ENCODE data around the gene PACSIN3.

The PACSIN3 gene

DNA sequence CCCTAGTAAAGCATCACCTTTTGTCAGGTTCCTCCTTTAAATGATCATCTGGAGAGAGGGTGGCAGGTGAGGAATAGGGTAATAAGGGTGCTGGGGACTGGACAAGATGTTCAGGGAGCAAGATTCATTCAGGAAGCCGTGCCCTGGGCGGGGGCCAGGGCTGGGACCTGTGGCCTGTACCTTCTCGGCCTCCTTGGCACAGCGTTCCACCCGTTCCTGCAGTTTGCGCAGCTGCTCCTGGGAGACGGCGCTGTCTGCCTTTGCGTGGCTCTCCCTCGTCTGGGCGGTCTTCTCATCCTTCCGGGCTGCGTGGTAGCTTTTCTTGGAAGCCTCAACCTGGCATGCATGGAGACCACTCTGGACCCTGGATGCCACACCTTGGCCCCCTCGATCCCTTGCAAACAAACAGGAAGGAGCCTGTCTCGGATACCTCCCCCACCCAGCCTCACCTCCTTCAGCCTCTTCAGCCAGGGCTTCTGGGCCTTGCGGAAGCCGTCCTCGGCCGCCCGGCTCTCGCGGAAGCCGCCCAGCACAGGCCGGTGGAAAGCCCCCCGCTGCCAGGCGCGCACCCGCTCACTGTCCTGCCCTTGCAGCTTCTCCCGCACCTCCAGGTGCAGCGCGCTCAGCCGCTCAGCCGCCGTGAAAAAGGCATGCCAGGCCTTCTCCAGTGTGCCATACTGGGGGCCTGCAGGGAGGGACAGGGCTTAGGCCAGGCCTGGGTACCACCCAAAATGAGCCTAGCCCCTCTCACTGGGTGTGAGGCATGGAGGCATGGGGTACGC is 6.0 kb downstream of the PACSIN3 start:
- H3K27ac ChIP-seq (ENCODE audit: low read length): no peak overlapping the region
- no peak overlapping the region for H3K4me3 ChIP-seq (ENCODE audit: low read length)
- no peak overlapping the region for H3K9ac ChIP-seq (ENCODE audit: low read length)
- H3K4me1 ChIP-seq (ENCODE audit: control insufficient read depth, low read depth, low read length): peaks cover 9% of the 10 kb centered on the region
- H3K36me3 ChIP-seq (ENCODE audit: control insufficient read depth, low read depth, low read length): peaks cover 6% of the 10 kb centered on the region
- no peaks in the 10 kb centered on the region for H3K27me3 ChIP-seq (ENCODE audit: control insufficient read depth, insufficient read depth, low read length)
- H3K9me3 ChIP-seq (ENCODE audit: control insufficient read depth, low read depth, low read length): no peaks in the 10 kb centered on the region

GRCh38 chr11:47179655-47179991 is 6.6 kb downstream of the PACSIN3 start:
- Histone ChIP-seq H3K36me3 (ENCODE audit: control insufficient read depth, low read depth, low read length) (peaks cover 11% of the 10 kb centered on the region), H3K4me1 (ENCODE audit: control insufficient read depth, low read depth, low read length) (peaks cover 4% of the 10 kb centered on the region), H3K27me3 (ENCODE audit: control insufficient read depth, insufficient read depth, low read length) (no peaks in the 10 kb centered on the region), H3K9ac (ENCODE audit: low read length) (no peak overlapping the region), H3K4me3 (ENCODE audit: low read length) (no peak overlapping the region), H3K9me3 (ENCODE audit: control insufficient read depth, low read depth, low read length) (no peaks in the 10 kb centered on the region), H3K27ac (ENCODE audit: low read length) (no peak overlapping the region)

GRCh38 chr11:47178737-47179654 is 7.2 kb downstream of the PACSIN3 start:
- Histone ChIP-seq H3K27me3 (ENCODE audit: control insufficient read depth, insufficient read depth, low read length) (no peaks in the 10 kb centered on the region), H3K27ac (ENCODE audit: low read length) (no peak overlapping the region), H3K36me3 (ENCODE audit: control insufficient read depth, low read depth, low read length) (peaks cover 13% of the 10 kb centered on the region), H3K9ac (ENCODE audit: low read length) (no peak overlapping the region), H3K4me1 (ENCODE audit: control insufficient read depth, low read depth, low read length) (peaks cover 4% of the 10 kb centered on the region), H3K9me3 (ENCODE audit: control insufficient read depth, low read depth, low read length) (no peaks in the 10 kb centered on the region), H3K4me3 (ENCODE audit: low read length) (no peak overlapping the region)

GRCh38 chr11:47178316-47178715 is 7.9 kb downstream of the PACSIN3 start:
- no peak overlapping the region for H3K27ac ChIP-seq (ENCODE audit: low read length)
- H3K9ac ChIP-seq (ENCODE audit: low read length): no peak overlapping the region
- no peaks in the 10 kb centered on the region for H3K9me3 ChIP-seq (ENCODE audit: control insufficient read depth, low read depth, low read length)
- peaks cover 4% of the 10 kb centered on the region for H3K4me1 ChIP-seq (ENCODE audit: control insufficient read depth, low read depth, low read length)
- H3K27me3 ChIP-seq (ENCODE audit: control insufficient read depth, insufficient read depth, low read length): no peaks in the 10 kb centered on the region
- H3K36me3 ChIP-seq (ENCODE audit: control insufficient read depth, low read depth, low read length): peaks cover 20% of the 10 kb centered on the region
- no peak overlapping the region for H3K4me3 ChIP-seq (ENCODE audit: low read length)

DNA sequence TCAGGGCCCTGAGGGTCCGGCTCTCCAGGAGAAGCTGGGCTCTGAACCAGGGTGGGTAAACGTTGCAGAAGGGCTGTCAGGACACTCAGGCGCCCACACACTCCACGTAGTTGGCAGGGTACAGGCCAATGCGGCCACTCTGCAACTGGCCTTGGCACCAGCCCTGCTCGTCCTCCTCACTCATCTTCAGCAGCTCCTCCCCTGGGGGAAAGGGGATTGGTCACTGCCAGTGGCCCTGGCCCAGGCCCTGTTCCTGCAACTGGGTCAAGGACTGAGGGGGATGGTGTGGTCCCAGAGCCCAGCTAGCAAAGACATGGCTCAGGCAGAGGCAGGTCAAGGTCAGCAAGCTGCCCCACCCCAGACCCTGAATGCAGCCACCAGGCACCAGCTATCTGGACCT is 8.4 kb downstream of the PACSIN3 start:
- no peak overlapping the region for H3K4me3 ChIP-seq (ENCODE audit: low read length)
- H3K4me1 ChIP-seq (ENCODE audit: control insufficient read depth, low read depth, low read length): peaks cover 4% of the 10 kb centered on the region
- H3K36me3 ChIP-seq (ENCODE audit: control insufficient read depth, low read depth, low read length): peaks cover 22% of the 10 kb centered on the region
- no peak overlapping the region for H3K27ac ChIP-seq (ENCODE audit: low read length)
- peak overlapping the region; percentile 29 for H3K9ac ChIP-seq (ENCODE audit: low read length)
- H3K27me3 ChIP-seq (ENCODE audit: control insufficient read depth, insufficient read depth, low read length): no peaks in the 10 kb centered on the region
- H3K9me3 ChIP-seq (ENCODE audit: control insufficient read depth, low read depth, low read length): no peaks in the 10 kb centered on the region

GRCh38 chr11:47177229-47177845 is 8.9 kb downstream of the PACSIN3 start:
- Histone ChIP-seq H3K9ac (ENCODE audit: low read length) (peak overlapping the region; percentile 29), H3K27ac (ENCODE audit: low read length) (no peak overlapping the region), H3K27me3 (ENCODE audit: control insufficient read depth, insufficient read depth, low read length) (no peaks in the 10 kb centered on the region), H3K9me3 (ENCODE audit: control insufficient read depth, low read depth, low read length) (no peaks in the 10 kb centered on the region), H3K36me3 (ENCODE audit: control insufficient read depth, low read depth, low read length) (peaks cover 27% of the 10 kb centered on the region), H3K4me1 (ENCODE audit: control insufficient read depth, low read depth, low read length) (peaks cover 4% of the 10 kb centered on the region), H3K4me3 (ENCODE audit: low read length) (peak overlapping the region; percentile 92)

DNA sequence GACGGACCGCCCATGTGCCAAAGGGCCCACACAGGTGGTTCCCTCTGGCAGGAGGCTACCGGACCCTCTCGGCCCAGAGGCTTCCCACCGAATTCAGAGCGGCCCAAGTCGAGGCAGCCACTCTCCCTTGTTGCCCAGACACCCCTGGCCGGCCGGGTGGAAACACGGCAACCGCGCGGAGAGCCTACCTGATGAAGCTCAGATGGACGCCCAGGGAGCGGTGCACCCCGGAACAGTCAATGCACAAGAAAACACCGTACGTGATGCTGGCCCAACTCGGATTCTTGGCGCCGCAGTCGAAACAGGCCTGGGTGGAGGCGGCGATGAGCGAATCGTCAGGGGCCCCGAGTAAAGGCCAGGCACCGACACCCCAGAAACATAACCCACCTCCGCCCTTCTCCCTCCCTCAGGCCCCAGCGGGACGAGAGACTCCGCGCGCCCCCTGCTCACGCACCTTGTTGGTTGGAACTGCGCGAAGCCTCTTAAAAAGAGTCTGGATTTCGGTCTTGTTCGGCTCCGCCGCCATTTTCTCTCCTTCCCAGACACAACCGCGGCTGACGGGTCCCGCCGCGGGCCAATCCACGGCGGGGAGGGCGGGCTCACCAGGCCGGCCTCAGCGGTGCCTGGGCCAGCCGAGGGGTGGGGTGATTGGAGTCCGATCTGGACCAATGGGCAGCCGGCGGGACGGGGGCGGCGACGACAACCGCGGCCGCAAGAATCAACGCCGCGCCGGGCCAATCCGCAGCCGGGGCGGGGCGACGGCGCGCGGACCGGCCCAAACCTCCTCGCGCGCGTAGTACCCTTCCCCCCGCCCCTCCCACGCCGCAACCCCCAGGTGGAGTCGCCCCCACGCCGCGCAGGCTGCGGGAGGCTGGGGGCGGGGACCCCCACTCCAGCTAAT is 9.7 kb downstream of the PACSIN3 start, which contains the start of gene ARFGAP2:
ARFGAP2 (minus strand) TSS at position 552 of the 901 bp plus-strand sequence; CDS start at position 526, 26 bp downstream.
- H3K4me1 ChIP-seq (ENCODE audit: control insufficient read depth, low read depth, low read length): peaks cover 4% of the 10 kb centered on the region
- peak within 1 kb of the TSS; percentile 92 for H3K4me3 ChIP-seq (ENCODE audit: low read length)
- no peaks in the 10 kb centered on the region for H3K27me3 ChIP-seq (ENCODE audit: control insufficient read depth, insufficient read depth, low read length)
- peak within 1 kb of the TSS; percentile 76 for H3K27ac ChIP-seq (ENCODE audit: low read length)
- H3K36me3 ChIP-seq (ENCODE audit: control insufficient read depth, low read depth, low read length): peaks cover 34% of the 10 kb centered on the region
- no peaks in the 10 kb centered on the region for H3K9me3 ChIP-seq (ENCODE audit: control insufficient read depth, low read depth, low read length)
- peak within 1 kb of the TSS; percentile 96 for H3K9ac ChIP-seq (ENCODE audit: low read length)

DNA sequence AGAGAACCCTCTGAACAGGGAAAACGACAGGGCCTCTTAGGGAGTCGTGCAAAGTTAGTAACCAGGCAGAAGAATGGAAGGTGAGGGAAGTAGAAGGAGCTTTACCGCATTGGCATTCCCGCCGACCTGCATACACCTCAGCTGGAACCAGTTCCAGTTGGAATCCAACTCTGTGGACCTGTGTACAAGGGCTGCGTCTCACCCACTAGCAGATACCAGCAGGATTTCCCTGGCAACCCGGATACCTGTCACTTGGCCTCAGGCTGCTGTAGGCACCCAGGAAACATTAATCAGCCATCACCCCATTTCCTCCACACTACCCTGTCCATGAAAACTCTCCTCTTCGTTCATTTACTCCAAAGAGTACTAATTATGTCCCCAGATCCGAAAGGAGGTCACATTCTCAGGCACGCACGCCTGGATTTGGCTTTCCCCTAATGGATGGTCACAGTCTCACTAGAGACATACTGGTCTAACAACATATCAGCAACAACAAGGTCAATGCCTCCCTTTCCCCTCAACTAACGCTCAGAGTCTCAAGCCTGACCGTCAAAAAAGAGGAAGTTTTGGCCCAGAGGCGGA is 10.4 kb downstream of the PACSIN3 start:
- H3K27me3 ChIP-seq (ENCODE audit: control insufficient read depth, insufficient read depth, low read length): no peaks in the 10 kb centered on the region
- peak overlapping the region; percentile 92 for H3K4me3 ChIP-seq (ENCODE audit: low read length)
- H3K4me1 ChIP-seq (ENCODE audit: control insufficient read depth, low read depth, low read length): peaks cover 4% of the 10 kb centered on the region
- no peaks in the 10 kb centered on the region for H3K9me3 ChIP-seq (ENCODE audit: control insufficient read depth, low read depth, low read length)
- H3K9ac ChIP-seq (ENCODE audit: low read length): peak overlapping the region; percentile 96
- peaks cover 42% of the 10 kb centered on the region for H3K36me3 ChIP-seq (ENCODE audit: control insufficient read depth, low read depth, low read length)
- H3K27ac ChIP-seq (ENCODE audit: low read length): peak overlapping the region; percentile 76

DNA sequence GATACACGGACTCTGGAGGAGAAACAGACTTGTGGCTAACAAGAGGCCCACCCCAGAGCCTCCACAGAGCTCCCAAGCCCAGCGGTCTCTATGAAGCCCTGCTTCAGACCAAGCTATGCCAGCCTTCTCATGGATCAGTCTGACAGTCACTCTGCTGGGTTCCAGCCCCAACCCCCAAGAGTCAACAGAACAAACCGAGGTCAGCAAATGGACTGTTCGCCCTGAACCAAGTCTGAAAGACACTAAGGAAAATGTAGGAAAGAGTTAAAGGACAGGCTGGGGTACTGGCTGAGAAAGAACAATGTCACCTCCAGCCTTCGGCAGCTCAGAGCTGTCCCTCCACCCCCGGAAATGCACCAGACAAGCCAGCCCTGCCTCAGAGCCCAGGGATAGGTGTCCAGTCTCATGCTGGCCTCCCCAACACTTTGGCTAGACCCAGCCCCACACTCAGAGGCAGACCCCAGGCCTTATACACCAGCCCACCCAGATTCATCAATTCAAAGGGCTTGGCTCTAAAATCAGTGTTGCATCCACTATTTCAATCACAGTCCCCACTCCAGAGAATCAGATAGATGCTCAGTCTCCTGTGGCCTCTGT is 13.4 kb downstream of the PACSIN3 start:
- no peak overlapping the region for H3K9ac ChIP-seq (ENCODE audit: low read length)
- H3K9me3 ChIP-seq (ENCODE audit: control insufficient read depth, low read depth, low read length): no peaks in the 10 kb centered on the region
- no peak overlapping the region for H3K4me3 ChIP-seq (ENCODE audit: low read length)
- H3K36me3 ChIP-seq (ENCODE audit: control insufficient read depth, low read depth, low read length): peaks cover 54% of the 10 kb centered on the region
- no peak overlapping the region for H3K27ac ChIP-seq (ENCODE audit: low read length)
- no peaks in the 10 kb centered on the region for H3K27me3 ChIP-seq (ENCODE audit: control insufficient read depth, insufficient read depth, low read length)
- peaks cover 4% of the 10 kb centered on the region for H3K4me1 ChIP-seq (ENCODE audit: control insufficient read depth, low read depth, low read length)

- H3K4me3 ChIP-seq (ENCODE audit: low read length): no peak overlapping the region
- H3K4me1 ChIP-seq (ENCODE audit: control insufficient read depth, low read depth, low read length): peaks cover 4% of the 10 kb centered on the region
- no peaks in the 10 kb centered on the region for H3K9me3 ChIP-seq (ENCODE audit: control insufficient read depth, low read depth, low read length)
- H3K36me3 ChIP-seq (ENCODE audit: control insufficient read depth, low read depth, low read length): peaks cover 64% of the 10 kb centered on the region
- no peak overlapping the region for H3K27ac ChIP-seq (ENCODE audit: low read length)
- H3K27me3 ChIP-seq (ENCODE audit: control insufficient read depth, insufficient read depth, low read length): no peaks in the 10 kb centered on the region
- no peak overlapping the region for H3K9ac ChIP-seq (ENCODE audit: low read length)
Observed at GRCh38 chr11:47171856-47172255, 14.4 kb downstream of the PACSIN3 start.
